HL-60 (cell line): Measurements from ENCODE around the gene GPR78.

Experiments used
- CTCF ChIP-seq: IDR thresholded peaks from one replicate; pipeline ENCODE4 v1.5.1; 2011; ENCODE audit warnings: low read length, control low read depth, inconsistent platforms; ENCODE audit not compliant: insufficient read depth
- GABPA ChIP-seq: IDR thresholded peaks from 2 replicates; pipeline ENCODE4 v1.6.1; 2012; ENCODE audit warnings: low read depth
- POLR2AphosphoS5 ChIP-seq: IDR thresholded peaks from 2 replicates; pipeline ENCODE4 v1.6.1; 2012; ENCODE audit warnings: low read depth
- TF ChIP-seq, protein P1 (sequence below): IDR thresholded peaks from 2 replicates; pipeline ENCODE4 v1.6.1; 2012; ENCODE audit warnings: low read depth; ENCODE audit not compliant: insufficient replicate concordance

GRCh38 chr4:8581094-8581861 lies 1.1 kb downstream of the GPR78 start:
- TF ChIP-seq CTCF (no peak), GABPA (no peak), POLR2AphosphoS5 (no peak)
- TF ChIP-seq, protein P1, sequence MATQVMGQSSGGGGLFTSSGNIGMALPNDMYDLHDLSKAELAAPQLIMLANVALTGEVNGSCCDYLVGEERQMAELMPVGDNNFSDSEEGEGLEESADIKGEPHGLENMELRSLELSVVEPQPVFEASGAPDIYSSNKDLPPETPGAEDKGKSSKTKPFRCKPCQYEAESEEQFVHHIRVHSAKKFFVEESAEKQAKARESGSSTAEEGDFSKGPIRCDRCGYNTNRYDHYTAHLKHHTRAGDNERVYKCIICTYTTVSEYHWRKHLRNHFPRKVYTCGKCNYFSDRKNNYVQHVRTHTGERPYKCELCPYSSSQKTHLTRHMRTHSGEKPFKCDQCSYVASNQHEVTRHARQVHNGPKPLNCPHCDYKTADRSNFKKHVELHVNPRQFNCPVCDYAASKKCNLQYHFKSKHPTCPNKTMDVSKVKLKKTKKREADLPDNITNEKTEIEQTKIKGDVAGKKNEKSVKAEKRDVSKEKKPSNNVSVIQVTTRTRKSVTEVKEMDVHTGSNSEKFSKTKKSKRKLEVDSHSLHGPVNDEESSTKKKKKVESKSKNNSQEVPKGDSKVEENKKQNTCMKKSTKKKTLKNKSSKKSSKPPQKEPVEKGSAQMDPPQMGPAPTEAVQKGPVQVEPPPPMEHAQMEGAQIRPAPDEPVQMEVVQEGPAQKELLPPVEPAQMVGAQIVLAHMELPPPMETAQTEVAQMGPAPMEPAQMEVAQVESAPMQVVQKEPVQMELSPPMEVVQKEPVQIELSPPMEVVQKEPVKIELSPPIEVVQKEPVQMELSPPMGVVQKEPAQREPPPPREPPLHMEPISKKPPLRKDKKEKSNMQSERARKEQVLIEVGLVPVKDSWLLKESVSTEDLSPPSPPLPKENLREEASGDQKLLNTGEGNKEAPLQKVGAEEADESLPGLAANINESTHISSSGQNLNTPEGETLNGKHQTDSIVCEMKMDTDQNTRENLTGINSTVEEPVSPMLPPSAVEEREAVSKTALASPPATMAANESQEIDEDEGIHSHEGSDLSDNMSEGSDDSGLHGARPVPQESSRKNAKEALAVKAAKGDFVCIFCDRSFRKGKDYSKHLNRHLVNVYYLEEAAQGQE, result no peak
